IPS-20b (cell line): Measurements from ENCODE around the gene C19orf44.
"Not testable (repeated sequence)": the region's sequence is repeated elsewhere in the genome, so short reads cannot be mapped to it uniquely, and the experiment has no call there.

Source experiments
- H3K27ac ChIP-seq: one replicate; pipeline ENCODE4 v1.5.1; 2013; ENCODE audit warnings: low read length
- H3K27me3 ChIP-seq: 2 replicates; pipeline ENCODE4 v1.6.1; 2013; ENCODE audit warnings: mild to moderate bottlenecking, low read length, inconsistent platforms; ENCODE audit not compliant: insufficient read depth
- H3K36me3 ChIP-seq: 2 replicates; pipeline ENCODE4 v1.6.1; 2013; ENCODE audit warnings: low read depth, mild to moderate bottlenecking, inconsistent platforms, low read length, moderate library complexity; ENCODE audit not compliant: insufficient read depth
- H3K4me1 ChIP-seq: 2 replicates; pipeline ENCODE4 v1.6.1; 2013; ENCODE audit warnings: mild to moderate bottlenecking, control low read depth, inconsistent platforms, low read length, moderate library complexity; ENCODE audit not compliant: insufficient read depth
- H3K4me3 ChIP-seq: 2 replicates; pipeline ENCODE4 v1.5.1; 2013; ENCODE audit warnings: mild to moderate bottlenecking, low read length, inconsistent platforms
- H3K9ac ChIP-seq: 2 replicates; pipeline ENCODE4 v1.6.1; 2013; ENCODE audit warnings: low read depth, mild to moderate bottlenecking, inconsistent platforms, low read length, moderate library complexity
- H3K9me3 ChIP-seq: 2 replicates; pipeline ENCODE4 v1.6.1; 2013; ENCODE audit warnings: mild to moderate bottlenecking, low read depth, low read length, inconsistent platforms; ENCODE audit not compliant: insufficient read depth

C19orf44 gene

GRCh38 chr19:16458391-16459341 is 37.5 kb upstream of the C19orf44 start:
- Histone ChIP-seq H3K36me3 (no peaks in the 10 kb centered on the region), H3K4me3 (no peak overlapping the region), H3K9ac (no peak overlapping the region), H3K9me3 (no peaks in the 10 kb centered on the region), H3K4me1 (peaks cover 31% of the 10 kb centered on the region), H3K27me3 (no peaks in the 10 kb centered on the region), H3K27ac (no peak overlapping the region)

- Histone ChIP-seq H3K9ac (no peak overlapping the region), H3K27me3 (no peaks in the 10 kb centered on the region), H3K27ac (no peak overlapping the region), H3K9me3 (no peaks in the 10 kb centered on the region), H3K36me3 (no peaks in the 10 kb centered on the region), H3K4me3 (no peak overlapping the region), H3K4me1 (peaks cover 22% of the 10 kb centered on the region)
These were observed 36.5 kb upstream of the C19orf44 start for GRCh38 chr19:16459680-16460079.

GRCh38 chr19:16460454-16460853 is 35.7 kb upstream of the C19orf44 start:
- Histone ChIP-seq H3K9me3 (no peaks in the 10 kb centered on the region), H3K36me3 (no peaks in the 10 kb centered on the region), H3K9ac (no peak overlapping the region; the same call in 1 of the 2 replicates), H3K4me1 (peaks cover 22% of the 10 kb centered on the region), H3K27ac (no peak overlapping the region), H3K4me3 (no peak overlapping the region), H3K27me3 (no peaks in the 10 kb centered on the region)

GRCh38 chr19:16461630-16462051 is 34.6 kb upstream of the C19orf44 start:
- H3K4me3 ChIP-seq, result no peak overlapping the region
- no peak overlapping the region for H3K27ac ChIP-seq
- H3K9me3 ChIP-seq, result no peaks in the 10 kb centered on the region
- H3K36me3 ChIP-seq, result no peaks in the 10 kb centered on the region
- H3K4me1 ChIP-seq, result peaks cover 21% of the 10 kb centered on the region
- H3K27me3 ChIP-seq, result no peaks in the 10 kb centered on the region
- no peak overlapping the region for H3K9ac ChIP-seq

- Histone ChIP-seq H3K9ac (no peak overlapping the region), H3K9me3 (no peaks in the 10 kb centered on the region), H3K27ac (no peak overlapping the region), H3K36me3 (no peaks in the 10 kb centered on the region), H3K27me3 (no peaks in the 10 kb centered on the region), H3K4me1 (peaks cover 12% of the 10 kb centered on the region), H3K4me3 (no peak overlapping the region)
These were observed 33.4 kb upstream of the C19orf44 start for GRCh38 chr19:16462757-16463250.

GRCh38 chr19:16463341-16463990 is 32.7 kb upstream of the C19orf44 start:
- Histone ChIP-seq H3K27me3 (no peaks in the 10 kb centered on the region), H3K4me1 (peaks cover 5% of the 10 kb centered on the region), H3K4me3 (no peak overlapping the region), H3K36me3 (no peaks in the 10 kb centered on the region), H3K9ac (no peak overlapping the region), H3K27ac (no peak overlapping the region), H3K9me3 (no peaks in the 10 kb centered on the region)

GRCh38 chr19:16463991-16464575 is 32.1 kb upstream of the C19orf44 start:
- Histone ChIP-seq H3K4me1 (no peaks in the 10 kb centered on the region; the same call in none of the 2 replicates), H3K27me3 (no peaks in the 10 kb centered on the region), H3K4me3 (no peak overlapping the region), H3K36me3 (no peaks in the 10 kb centered on the region), H3K9ac (no peak overlapping the region), H3K9me3 (no peaks in the 10 kb centered on the region), H3K27ac (no peak overlapping the region)

- Histone ChIP-seq H3K4me1 (peaks cover 3% of the 10 kb centered on the region; the same call in 1 of the 2 replicates), H3K4me3 (no peak overlapping the region), H3K27ac (no peak overlapping the region), H3K27me3 (no peaks in the 10 kb centered on the region), H3K36me3 (no peaks in the 10 kb centered on the region), H3K9me3 (no peaks in the 10 kb centered on the region), H3K9ac (no peak overlapping the region)
These were observed 31.0 kb upstream of the C19orf44 start for GRCh38 chr19:16465239-16465638.

- H3K27me3 ChIP-seq, H3K9ac ChIP-seq, H3K9me3 ChIP-seq, H3K4me3 ChIP-seq, H3K36me3 ChIP-seq, H3K4me1 ChIP-seq, H3K27ac ChIP-seq: not testable (repeated sequence)
These were observed 29.3 kb upstream of the C19orf44 start for GRCh38 chr19:16466802-16467427.

GRCh38 chr19:16467581-16467980 is 28.6 kb upstream of the C19orf44 start:
- Histone ChIP-seq H3K4me1 (peaks cover 3% of the 10 kb centered on the region), H3K27me3 (no peaks in the 10 kb centered on the region), H3K4me3 (no peak overlapping the region), H3K9ac (no peak overlapping the region), H3K27ac (no peak overlapping the region), H3K9me3 (no peaks in the 10 kb centered on the region), H3K36me3 (no peaks in the 10 kb centered on the region)

- H3K9me3 ChIP-seq, result no peaks in the 10 kb centered on the region
- H3K27me3 ChIP-seq, result no peaks in the 10 kb centered on the region
- H3K27ac ChIP-seq, result no peak overlapping the region
- no peak overlapping the region for H3K9ac ChIP-seq
- H3K4me1 ChIP-seq, result peaks cover 3% of the 10 kb centered on the region; the same call in 1 of the 2 replicates
- no peaks in the 10 kb centered on the region for H3K36me3 ChIP-seq
- H3K4me3 ChIP-seq, result peak overlapping the region; percentile 85
These were observed 25.7 kb upstream of the C19orf44 start for GRCh38 chr19:16470541-16470910.
